Effector CD8-positive, alpha-beta T cell (primary cell): ENCODE measurements around the gene CHRNA7.

Experiments
- DNase-seq: peaks from one replicate; lab custom pipeline; 2025; lab: John Stamatoyannopoulos, UW
- total RNA-seq, 4 experiments: gene quantifications; one replicate each; lab custom pipeline; 2026; lab: John Stamatoyannopoulos, UW

Gene CHRNA7
- 0 to 0.49 (median 0.21) reads per million in 4 experiments for total RNA-seq

GRCh38 chr15:32029862-32030781 is at the start of gene CHRNA7:
TSS of gene CHRNA7 (plus strand) at chr15:32030515. CDS start at chr15:32030595, 80 bp downstream.
- no peak for DNase-seq

- DNase-seq = no peak
These were observed 44.7 kb upstream of the CHRNA7 start for GRCh38 chr15:31985607-31986006.

GRCh38 chr15:31993062-31993461 is 37.3 kb upstream of the CHRNA7 start:
- DNase-seq = no peak

- DNase-seq = no peak
These were observed 32.6 kb upstream of the CHRNA7 start for GRCh38 chr15:31997711-31998110.

- DNase-seq = no peak
These were observed 26.8 kb upstream of the CHRNA7 start for GRCh38 chr15:32003558-32003957.

GRCh38 chr15:32004249-32004648 is 26.1 kb upstream of the CHRNA7 start:
- no peak for DNase-seq

GRCh38 chr15:32007355-32007960 is 22.9 kb upstream of the CHRNA7 start:
- no peak for DNase-seq

- no peak for DNase-seq
These were observed 15.4 kb upstream of the CHRNA7 start for GRCh38 chr15:32014953-32015352.

GRCh38 chr15:32020156-32020555 is 10.2 kb upstream of the CHRNA7 start:
- DNase-seq = no peak

- DNase-seq = no peak
These were observed 1.4 kb upstream of the CHRNA7 start for GRCh38 chr15:32028921-32029320.

GRCh38 chr15:32029409-32029861 is 880 bp upstream of the CHRNA7 start:
- DNase-seq = no peak

GRCh38 chr15:32030795-32031194 is 480 bp downstream of the CHRNA7 start:
- DNase-seq = no peak

GRCh38 chr15:32033186-32033890 is 3.0 kb downstream of the CHRNA7 start:
- no peak for DNase-seq

- no peak for DNase-seq
These were observed 3.8 kb downstream of the CHRNA7 start for GRCh38 chr15:32034106-32034505.

GRCh38 chr15:32035285-32035684 is 5.0 kb downstream of the CHRNA7 start:
- DNase-seq = no peak

- DNase-seq = no peak
These were observed 6.7 kb downstream of the CHRNA7 start for GRCh38 chr15:32036971-32037370.

GRCh38 chr15:32041294-32041693 is 11.0 kb downstream of the CHRNA7 start:
- no peak for DNase-seq

GRCh38 chr15:32042269-32042972 is 12.1 kb downstream of the CHRNA7 start:
- no peak for DNase-seq

- DNase-seq = no peak
These were observed 23.4 kb downstream of the CHRNA7 start for GRCh38 chr15:32053719-32054118.

- DNase-seq = no peak
These were observed 27.6 kb downstream of the CHRNA7 start for GRCh38 chr15:32057876-32058425.

GRCh38 chr15:32060706-32061105 is 30.4 kb downstream of the CHRNA7 start:
- DNase-seq = no peak
